Activated T-helper 2 cell treated with anti-CD3 and anti-CD28 coated beads, Interferon-gamma antibody, Interleukin-2, Interleukin-4, amounts not matched to agents 10 μg/mL and 5 μg/mL and 100 μg/mL, durations not matched to agents 14 hours and 24 hours and 36 hours (primary cell): ENCODE measurements around the gene QKI. TPM values are rescaled to one million over a fixed set of nuclear protein-coding genes. Genes with fewer than 3 reads are reported as not detected.
"Not testable (repeated sequence)": the region's sequence is repeated elsewhere in the genome, so short reads cannot be mapped to it uniquely, and the experiment has no call there.

Experiments used
- DNase-seq: peaks from one replicate; pipeline ENCODE4 v3.0.0; 2021; ENCODE audit warnings: low spot score
- H3K27ac Mint-ChIP-seq: one replicate; pipeline ENCODE4 v1.8.0; 2021; ENCODE audit warnings: mixed read lengths
- H3K27me3 Mint-ChIP-seq: one replicate; pipeline ENCODE4 v1.8.0; 2021; ENCODE audit warnings: low read depth, mixed read lengths
- H3K36me3 Mint-ChIP-seq: one replicate; pipeline ENCODE4 v1.8.0; 2021; ENCODE audit warnings: low read depth, mixed read lengths
- H3K4me1 Mint-ChIP-seq: one replicate; pipeline ENCODE4 v1.8.0; 2021; ENCODE audit warnings: low read depth, mixed read lengths
- H3K4me3 Mint-ChIP-seq: one replicate; pipeline ENCODE4 v1.8.0; 2021; ENCODE audit warnings: low read depth, mild to moderate bottlenecking, moderate library complexity, mixed read lengths
- H3K9me3 Mint-ChIP-seq: one replicate; pipeline ENCODE4 v1.8.0; 2021; ENCODE audit warnings: mixed read lengths
- intact Hi-C: fragments of 100-400 bp; cut with micrococcal nuclease; formaldehyde crosslinking; loops from one replicate; pipeline ENCODE4 v1.15.1; 2023
- total RNA-seq: library from RNA; stranded (reverse); gene quantifications from 2 replicates; pipeline ENCODE4 v1.2.3, GENCODE V29; 2022

Gene QKI
- total RNA-seq, 1 donor from 2014 or later: 65.1 TPM

GRCh38 chr6:163419413-163420288, 5.1 kb downstream of the QKI start:
- Mint-ChIP-seq H3K36me3 (no peaks in the 10 kb centered on the region), H3K4me3 (no peak overlapping the region), H3K9me3 (no peaks in the 10 kb centered on the region), H3K27ac (no peak overlapping the region), H3K27me3 (no peaks in the 10 kb centered on the region), H3K4me1 (peaks cover 35% of the 10 kb centered on the region)
- no peak for DNase-seq
- intact Hi-C loops: loop anchor here (5.0 kb wide), 1 partner anchor 538 kb away; no protein-coding TSS in a partner anchor

- no peaks in the 10 kb centered on the region for H3K36me3 Mint-ChIP-seq
- peaks cover 35% of the 10 kb centered on the region for H3K4me1 Mint-ChIP-seq
- H3K4me3 Mint-ChIP-seq: no peak overlapping the region
- no peaks in the 10 kb centered on the region for H3K27me3 Mint-ChIP-seq
- intact Hi-C loops: no loop called here
- no peak overlapping the region for H3K27ac Mint-ChIP-seq
- no peaks in the 10 kb centered on the region for H3K9me3 Mint-ChIP-seq
- DNase-seq: no peak
Observed at GRCh38 chr6:163420289-163420614, 5.7 kb downstream of the QKI start.

GRCh38 chr6:163422550-163422949, 8.0 kb downstream of the QKI start:
- H3K27ac Mint-ChIP-seq: no peak overlapping the region
- intact Hi-C loops: no loop called here
- no peak for DNase-seq
- no peaks in the 10 kb centered on the region for H3K9me3 Mint-ChIP-seq
- no peaks in the 10 kb centered on the region for H3K27me3 Mint-ChIP-seq
- no peak overlapping the region for H3K4me3 Mint-ChIP-seq
- peaks cover 29% of the 10 kb centered on the region for H3K4me1 Mint-ChIP-seq
- H3K36me3 Mint-ChIP-seq: no peaks in the 10 kb centered on the region

- H3K4me3 Mint-ChIP-seq: no peak overlapping the region
- no peaks in the 10 kb centered on the region for H3K27me3 Mint-ChIP-seq
- no peaks in the 10 kb centered on the region for H3K9me3 Mint-ChIP-seq
- intact Hi-C loops: no loop called here
- no peak for DNase-seq
- H3K4me1 Mint-ChIP-seq: peaks cover 23% of the 10 kb centered on the region
- no peak overlapping the region for H3K27ac Mint-ChIP-seq
- no peaks in the 10 kb centered on the region for H3K36me3 Mint-ChIP-seq
Observed at GRCh38 chr6:163423696-163424095, 9.2 kb downstream of the QKI start.

GRCh38 chr6:163427498-163428254, 13.2 kb downstream of the QKI start:
- intact Hi-C loops: no loop called here
- no peak overlapping the region for H3K4me3 Mint-ChIP-seq
- H3K9me3 Mint-ChIP-seq: no peaks in the 10 kb centered on the region
- no peak overlapping the region for H3K27ac Mint-ChIP-seq
- H3K4me1 Mint-ChIP-seq: peaks cover 13% of the 10 kb centered on the region
- no peaks in the 10 kb centered on the region for H3K27me3 Mint-ChIP-seq
- no peaks in the 10 kb centered on the region for H3K36me3 Mint-ChIP-seq
- DNase-seq: no peak

- Mint-ChIP-seq H3K9me3 (no peaks in the 10 kb centered on the region), H3K36me3 (no peaks in the 10 kb centered on the region), H3K27me3 (no peaks in the 10 kb centered on the region), H3K4me3 (no peak overlapping the region), H3K27ac (no peak overlapping the region), H3K4me1 (peaks cover 15% of the 10 kb centered on the region)
- no peak for DNase-seq
- intact Hi-C loops: no loop called here
Observed at GRCh38 chr6:163428373-163428772, 13.9 kb downstream of the QKI start.

GRCh38 chr6:163429858-163430448, 15.4 kb downstream of the QKI start:
- no peaks in the 10 kb centered on the region for H3K9me3 Mint-ChIP-seq
- intact Hi-C loops: no loop called here
- no peaks in the 10 kb centered on the region for H3K36me3 Mint-ChIP-seq

GRCh38 chr6:163432300-163432699, 17.8 kb downstream of the QKI start:
- intact Hi-C loops: no loop called here

More at GRCh38 chr6:163429858-163430448, 15.4 kb downstream of the QKI start:
- Mint-ChIP-seq H3K4me3 (no peak overlapping the region), H3K27me3 (no peaks in the 10 kb centered on the region), H3K4me1 (peaks cover 13% of the 10 kb centered on the region), H3K27ac (no peak overlapping the region)
- DNase-seq: no peak

GRCh38 chr6:163433486-163433885, 19.0 kb downstream of the QKI start:
- H3K36me3 Mint-ChIP-seq, intact Hi-C loops, H3K27ac Mint-ChIP-seq, H3K9me3 Mint-ChIP-seq, H3K4me3 Mint-ChIP-seq, H3K27me3 Mint-ChIP-seq, DNase-seq: not testable (repeated sequence)
- H3K4me1 Mint-ChIP-seq: peaks cover 19% of the 10 kb centered on the region

More at GRCh38 chr6:163432300-163432699, 17.8 kb downstream of the QKI start:
- peaks cover 11% of the 10 kb centered on the region for H3K4me1 Mint-ChIP-seq
- no peak overlapping the region for H3K27ac Mint-ChIP-seq
- H3K27me3 Mint-ChIP-seq: no peaks in the 10 kb centered on the region
- no peaks in the 10 kb centered on the region for H3K9me3 Mint-ChIP-seq
- no peak for DNase-seq
- no peak overlapping the region for H3K4me3 Mint-ChIP-seq
- no peaks in the 10 kb centered on the region for H3K36me3 Mint-ChIP-seq

GRCh38 chr6:163435023-163435422, 20.5 kb downstream of the QKI start:
- no peaks in the 10 kb centered on the region for H3K9me3 Mint-ChIP-seq
- intact Hi-C loops: no loop called here
- peaks cover 3% of the 10 kb centered on the region for H3K36me3 Mint-ChIP-seq
- no peaks in the 10 kb centered on the region for H3K27me3 Mint-ChIP-seq
- no peak overlapping the region for H3K4me3 Mint-ChIP-seq
- H3K27ac Mint-ChIP-seq: no peak overlapping the region
- H3K4me1 Mint-ChIP-seq: peaks cover 21% of the 10 kb centered on the region
- DNase-seq: no peak

GRCh38 chr6:163436843-163437242, 22.3 kb downstream of the QKI start:
- H3K9me3 Mint-ChIP-seq: no peaks in the 10 kb centered on the region
- no peak for DNase-seq
- H3K4me3 Mint-ChIP-seq: no peak overlapping the region
- intact Hi-C loops: no loop called here
- no peaks in the 10 kb centered on the region for H3K27me3 Mint-ChIP-seq
- peaks cover 5% of the 10 kb centered on the region for H3K36me3 Mint-ChIP-seq
- no peak overlapping the region for H3K27ac Mint-ChIP-seq
- H3K4me1 Mint-ChIP-seq: peaks cover 25% of the 10 kb centered on the region

GRCh38 chr6:163437466-163437865, 22.9 kb downstream of the QKI start:
- peaks cover 5% of the 10 kb centered on the region for H3K36me3 Mint-ChIP-seq
- H3K27ac Mint-ChIP-seq: no peak overlapping the region
- H3K4me3 Mint-ChIP-seq: no peak overlapping the region
- intact Hi-C loops: no loop called here
- H3K4me1 Mint-ChIP-seq: peaks cover 26% of the 10 kb centered on the region
- H3K27me3 Mint-ChIP-seq: no peaks in the 10 kb centered on the region
- DNase-seq: no peak
- no peaks in the 10 kb centered on the region for H3K9me3 Mint-ChIP-seq
